ENCODE data around the gene SEZ6L2. TPM values are rescaled to one million over a fixed set of nuclear protein-coding genes. Genes with fewer than 3 reads are reported as not detected.

SEZ6L2 gene
- total and polyA plus RNA-seq, 2 of the 13 experiments (the other 11 are each of a cell fraction or from before 2014, with no cell fraction given): 14.9 to 16.9 TPM

GRCh38 chr16:29915590-29916247 lies 16.4 kb upstream of the SEZ6L2 start:
- H3K4me2 ChIP-seq (ENCODE audit: low read depth, low read length): peak overlapping the region; percentile 36
- H3K9ac ChIP-seq (ENCODE audit: insufficient read depth, low read depth, low read length): no peak overlapping the region; the same call in 1 of the 2 replicates
- intact Hi-C loops (cut with micrococcal nuclease; ENCODE audit: unreplicated experiment) (no loop called here), in situ Hi-C loops (cut with HindIII; ENCODE audit: extremely low pct_ligation_motif_present, low pct_unique_long_range_greater_than_20kb) (no loop called here)
- H3K4me1 ChIP-seq (ENCODE audit: insufficient read depth, low read length): peaks cover 14% of the 10 kb centered on the region
- H2AFZ ChIP-seq (ENCODE audit: low read length): no peak overlapping the region
- CTCF ChIA-PET (ENCODE audit: low intra/inter-chr PET ratio, low total read pairs): no interaction called here
- no peaks in the 10 kb centered on the region for H4K20me1 ChIP-seq (ENCODE audit: insufficient read depth, low read length)
- POLR2A ChIA-PET: interaction anchor here (0.6 to 6.2 kb wide), 7 partner anchors 9 to 64 kb away, joined by 3 to 49 read pairs (median 10); partner anchors contain the start of genes ASPHD1, KCTD13, SEZ6L2 and TAOK2
- FAIRE-seq: no peak
- no peaks in the 10 kb centered on the region for H3K79me2 ChIP-seq (ENCODE audit: insufficient read depth, low read length)
- no peaks in the 10 kb centered on the region for H3K9me3 ChIP-seq (ENCODE audit: low read length)
- H3K4me3 ChIP-seq (replicated peaks in 1 of 3; ENCODE audit: insufficient read depth in 1 of 3, low read depth in 2 of 3, low read length in 3 of 3): no peak overlapping the region
- H3K27me3 ChIP-seq (ENCODE audit: control insufficient read depth in 1 of 2, insufficient read depth in 2 of 2, low read length in 2 of 2): no peaks in the 10 kb centered on the region
- WGBS (ENCODE audit: low lambda C conversion rate): 49% methylated on average over 6 of the region's 6 CpGs
- no peak for ATAC-seq
- no TSS peak for BruUV-seq (replicated peaks)
- H3K36me3 ChIP-seq (replicated peaks in 1 of 2; ENCODE audit: control insufficient read depth in 1 of 2, insufficient read depth in 2 of 2, low read length in 2 of 2): peaks cover 1 to 16% of the 10 kb centered on the region in 2 experiments; a peak in 3 of 5 replicates
- DNase-seq (ENCODE audit: low spot score): peak; percentile 63
- peak overlapping the region; percentile 55 for H3K27ac ChIP-seq (ENCODE audit: extremely low read length, insufficient read depth, low read length)
- TF ChIP-seq, protein P1, sequence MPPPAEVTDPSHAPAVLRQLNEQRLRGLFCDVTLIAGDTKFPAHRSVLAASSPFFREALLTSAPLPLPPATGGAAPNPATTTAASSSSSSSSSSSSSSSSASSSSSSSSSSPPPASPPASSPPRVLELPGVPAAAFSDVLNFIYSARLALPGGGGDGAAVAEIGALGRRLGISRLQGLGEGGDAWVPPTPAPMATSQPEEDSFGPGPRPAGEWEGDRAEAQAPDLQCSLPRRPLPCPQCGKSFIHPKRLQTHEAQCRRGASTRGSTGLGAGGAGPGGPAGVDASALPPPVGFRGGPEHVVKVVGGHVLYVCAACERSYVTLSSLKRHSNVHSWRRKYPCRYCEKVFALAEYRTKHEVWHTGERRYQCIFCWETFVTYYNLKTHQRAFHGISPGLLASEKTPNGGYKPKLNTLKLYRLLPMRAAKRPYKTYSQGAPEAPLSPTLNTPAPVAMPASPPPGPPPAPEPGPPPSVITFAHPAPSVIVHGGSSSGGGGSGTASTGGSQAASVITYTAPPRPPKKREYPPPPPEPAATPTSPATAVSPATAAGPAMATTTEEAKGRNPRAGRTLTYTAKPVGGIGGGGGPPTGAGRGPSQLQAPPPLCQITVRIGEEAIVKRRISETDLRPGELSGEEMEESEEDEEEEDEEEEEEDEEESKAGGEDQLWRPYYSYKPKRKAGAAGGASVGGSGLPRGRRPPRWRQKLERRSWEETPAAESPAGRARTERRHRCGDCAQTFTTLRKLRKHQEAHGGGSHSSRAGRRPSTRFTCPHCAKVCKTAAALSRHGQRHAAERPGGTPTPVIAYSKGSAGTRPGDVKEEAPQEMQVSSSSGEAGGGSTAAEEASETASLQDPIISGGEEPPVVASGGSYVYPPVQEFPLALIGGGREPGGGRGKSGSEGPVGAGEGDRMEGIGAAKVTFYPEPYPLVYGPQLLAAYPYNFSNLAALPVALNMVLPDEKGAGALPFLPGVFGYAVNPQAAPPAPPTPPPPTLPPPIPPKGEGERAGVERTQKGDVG (CRISPR knock-in tag; IDR thresholded peaks at IDR 0.05; ENCODE audit: borderline replicate concordance): no peak
- TF ChIP-seq ZNF18 (CRISPR knock-in tag; IDR thresholded peaks at IDR 0.05; ENCODE audit: insufficient replicate concordance): no peak
- TF ChIP-seq ZNF383 (CRISPR knock-in tag; IDR thresholded peaks at IDR 0.05; ENCODE audit: borderline replicate concordance): no peak
- TF ChIP-seq ZNF256 (CRISPR knock-in tag; conservative IDR thresholded peaks at IDR 0.05): peak; percentile 100
- peak; percentile 81; the same call in 1 of the 2 replicates for TF ChIP-seq RELA (CRISPR knock-in tag; IDR thresholded peaks at IDR 0.05)
- TF ChIP-seq SPEN (CRISPR knock-in tag; IDR thresholded peaks at IDR 0.05; ENCODE audit: low read depth): no peak
- 0 out of 2 replicates have a peak, but pooled peaks have one; percentile 27 for TF ChIP-seq NR2F6 (IDR thresholded peaks at IDR 0.05)
- TF ChIP-seq NR2F6 (CRISPR knock-in tag; IDR thresholded peaks at IDR 0.05): no peak
- 0 out of 2 replicates have a peak, but pooled peaks have one; percentile 36 for TF ChIP-seq NCOR1 (IDR thresholded peaks at IDR 0.05; ENCODE audit: borderline replicate concordance, low read length)

All from HepG2 (cell line).